ENCODE measurements around the gene C19orf38.

- TF ChIP-seq CTCF (IDR thresholded peaks at IDR 0.05; ENCODE audit: insufficient read depth, low read length): no peak
- no peak for TF ChIP-seq GABPA (IDR thresholded peaks at IDR 0.05; ENCODE audit: low read depth)
Measured at GRCh38 chr19:10802479-10802878, 45.7 kb upstream of the C19orf38 start.

Measured in HL-60 (cell line).